Right kidney (tissue), 9 donors: ENCODE results near the gene PUS7L.
A peak's percentile ranks its signal among the peaks of the same experiment; 100 is the strongest.

Source experiments
- DNase-seq: peaks from one replicate; pipeline ENCODE4 v3.0.0-alpha.2; 2016
- long read RNA-seq, 8 donors: transcript quantifications; one replicate each; lab custom pipeline, GENCODE V29; 2026

Gene PUS7L, protein sequence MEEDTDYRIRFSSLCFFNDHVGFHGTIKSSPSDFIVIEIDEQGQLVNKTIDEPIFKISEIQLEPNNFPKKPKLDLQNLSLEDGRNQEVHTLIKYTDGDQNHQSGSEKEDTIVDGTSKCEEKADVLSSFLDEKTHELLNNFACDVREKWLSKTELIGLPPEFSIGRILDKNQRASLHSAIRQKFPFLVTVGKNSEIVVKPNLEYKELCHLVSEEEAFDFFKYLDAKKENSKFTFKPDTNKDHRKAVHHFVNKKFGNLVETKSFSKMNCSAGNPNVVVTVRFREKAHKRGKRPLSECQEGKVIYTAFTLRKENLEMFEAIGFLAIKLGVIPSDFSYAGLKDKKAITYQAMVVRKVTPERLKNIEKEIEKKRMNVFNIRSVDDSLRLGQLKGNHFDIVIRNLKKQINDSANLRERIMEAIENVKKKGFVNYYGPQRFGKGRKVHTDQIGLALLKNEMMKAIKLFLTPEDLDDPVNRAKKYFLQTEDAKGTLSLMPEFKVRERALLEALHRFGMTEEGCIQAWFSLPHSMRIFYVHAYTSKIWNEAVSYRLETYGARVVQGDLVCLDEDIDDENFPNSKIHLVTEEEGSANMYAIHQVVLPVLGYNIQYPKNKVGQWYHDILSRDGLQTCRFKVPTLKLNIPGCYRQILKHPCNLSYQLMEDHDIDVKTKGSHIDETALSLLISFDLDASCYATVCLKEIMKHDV
- long read RNA-seq, donor 1 = 0 reads
- long read RNA-seq, donor 2 = 0 reads
- long read RNA-seq, donor 3, full-length matches to known transcripts = 1 of 1 reads
- long read RNA-seq, donor 3, partial matches to known transcripts = 0 of 1 reads
- long read RNA-seq, donor 3, other reads (novel, unspliced or antisense) = 0 of 1 reads
- long read RNA-seq, donor 4 = 0 reads
- long read RNA-seq, donor 5 = 0 reads
- long read RNA-seq, donor 6 = 0 reads
- long read RNA-seq, donor 7, partial matches to known transcripts = 0 of 1 reads
- long read RNA-seq, donor 7, other reads (novel, unspliced or antisense) = 0 of 1 reads
- long read RNA-seq, donor 8, partial matches to known transcripts = 0 of 1 reads
- long read RNA-seq, donor 8, other reads (novel, unspliced or antisense) = 0 of 1 reads

DNA sequence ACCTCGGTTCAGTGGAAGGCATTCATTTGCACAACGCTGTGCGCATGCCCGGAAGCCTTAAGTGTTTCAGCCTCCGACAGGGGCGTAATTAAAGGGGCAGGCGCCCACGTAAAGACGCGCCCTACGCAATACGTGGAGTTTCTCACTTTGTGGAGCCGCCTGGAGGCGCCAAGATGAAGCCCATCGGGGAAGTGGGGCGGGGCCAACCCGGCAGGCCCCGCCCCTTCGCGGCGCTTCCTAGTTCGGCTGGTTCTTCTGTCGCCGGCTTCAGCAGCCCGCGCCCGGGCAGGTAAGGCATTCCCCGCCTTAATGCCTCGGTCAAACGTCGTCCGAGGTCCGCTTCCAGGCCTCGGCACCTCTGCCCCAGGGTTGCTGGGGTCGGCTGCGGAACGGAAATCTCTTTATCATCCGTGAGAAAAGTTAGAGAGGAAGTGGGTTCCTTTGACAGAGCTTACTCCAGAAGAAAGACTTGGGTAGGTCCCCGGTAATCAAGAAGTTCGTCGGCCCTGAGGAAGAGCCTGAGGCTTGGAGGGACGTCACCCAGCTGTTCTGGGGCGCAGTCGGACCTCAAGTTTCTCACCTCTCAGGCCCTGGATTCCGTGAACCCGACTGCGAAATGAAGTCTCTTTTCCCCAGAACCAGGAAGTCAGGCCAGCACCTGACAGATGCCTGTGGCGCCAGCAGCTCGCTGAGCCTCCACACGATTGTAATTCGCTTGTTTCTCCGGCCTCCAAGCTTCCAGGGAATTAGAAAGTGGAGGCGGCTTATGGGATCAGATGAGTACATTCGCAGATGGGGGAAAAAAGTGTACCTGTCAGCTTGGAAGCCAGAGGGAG is at the start of gene PUS7L, which contains the start of gene IRAK4:
PUS7L (minus strand) TSS at position 63 of the 836 bp plus-strand sequence. CDS start 3,545 bp downstream, outside the sequence.
IRAK4 (plus strand) TSS at position 224 of the 836 bp plus-strand sequence. CDS start 9,161 bp downstream, outside the sequence.
- peak; percentile 94 for DNase-seq

DNA sequence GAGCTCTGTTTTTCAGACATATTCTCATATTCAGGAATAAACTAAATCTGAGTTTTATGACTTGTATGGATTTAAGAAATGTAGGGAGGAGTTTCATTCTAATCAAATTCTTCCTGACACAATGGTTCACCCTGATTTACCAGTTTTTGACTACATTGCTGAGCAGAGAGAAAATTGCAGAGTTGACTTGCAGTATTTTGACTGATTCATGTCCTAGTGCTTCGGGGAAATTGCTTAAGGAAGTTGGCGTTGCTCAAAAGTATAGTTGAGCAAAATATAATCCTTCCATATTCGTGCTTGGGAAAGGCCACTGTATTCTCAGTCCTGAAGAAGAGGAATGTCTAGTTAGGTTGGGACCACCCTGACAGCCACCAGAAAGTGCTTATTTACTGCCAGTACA is 48.8 kb upstream of the PUS7L start:
- DNase-seq = no peak

DNA sequence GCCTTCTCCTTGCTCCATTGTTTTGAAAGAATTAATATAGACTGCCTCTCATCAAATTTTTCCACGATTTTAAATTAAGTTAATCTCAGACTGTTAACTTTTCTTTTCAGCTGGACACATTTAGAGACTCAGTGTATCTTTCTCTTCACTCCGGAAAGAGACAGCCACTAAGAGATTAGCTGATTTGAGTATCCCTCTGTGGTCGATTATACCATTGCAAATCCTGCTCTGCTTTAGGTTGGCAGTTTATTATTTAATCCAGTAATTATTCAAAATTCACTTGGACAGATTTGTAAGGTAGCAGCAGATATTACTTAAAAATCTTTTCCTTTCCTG is 48.1 kb upstream of the PUS7L start:
- no peak for DNase-seq

DNA sequence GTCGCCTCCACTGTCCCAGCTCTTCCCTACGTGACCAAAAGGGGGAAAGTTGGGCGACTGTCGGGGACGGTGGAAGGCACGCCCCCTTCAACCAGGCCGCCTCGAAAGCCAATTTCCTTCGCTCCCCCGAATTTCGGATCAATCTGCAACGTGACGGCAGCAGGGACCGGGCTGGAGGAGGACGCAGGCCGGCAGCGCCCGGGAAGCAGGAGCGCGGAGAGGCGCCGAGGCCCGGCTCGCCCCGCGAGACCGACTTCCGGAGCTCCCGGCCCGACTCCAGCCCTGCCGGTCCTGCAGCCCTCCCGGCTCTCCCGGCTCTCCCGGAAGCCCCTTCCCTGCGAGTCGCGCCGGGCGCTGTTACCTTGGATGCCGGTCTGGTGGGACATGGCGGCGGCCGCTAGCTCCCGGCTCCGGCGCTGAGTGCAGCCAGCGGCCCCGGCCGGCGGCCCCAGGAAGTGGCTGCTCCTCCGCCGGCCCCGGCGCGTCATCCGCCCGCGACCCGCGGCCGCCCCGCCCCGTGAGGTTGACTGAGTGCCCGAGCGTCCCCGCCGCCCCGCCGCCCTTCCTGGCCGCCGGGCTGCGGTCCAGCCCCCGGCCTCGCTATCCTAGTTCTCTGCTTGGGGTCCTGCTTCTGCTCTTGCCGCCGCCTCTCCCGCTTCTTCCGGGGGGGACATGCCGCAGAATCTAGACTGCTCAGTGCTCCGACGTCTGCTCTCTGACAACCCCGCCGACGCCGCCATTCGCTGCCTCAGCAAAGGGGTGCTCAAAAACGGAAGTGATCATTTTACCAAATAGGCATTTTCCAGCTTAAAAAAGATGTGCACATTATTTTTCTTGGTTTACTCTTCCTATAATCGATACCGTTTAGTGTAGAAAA is 47.5 kb upstream of the PUS7L start, which contains the start of gene TWF1:
TWF1 (minus strand) TSS at position 458 of the 877 bp plus-strand sequence; CDS start at position 386, 72 bp downstream.
- peak; percentile 97 for DNase-seq

DNA sequence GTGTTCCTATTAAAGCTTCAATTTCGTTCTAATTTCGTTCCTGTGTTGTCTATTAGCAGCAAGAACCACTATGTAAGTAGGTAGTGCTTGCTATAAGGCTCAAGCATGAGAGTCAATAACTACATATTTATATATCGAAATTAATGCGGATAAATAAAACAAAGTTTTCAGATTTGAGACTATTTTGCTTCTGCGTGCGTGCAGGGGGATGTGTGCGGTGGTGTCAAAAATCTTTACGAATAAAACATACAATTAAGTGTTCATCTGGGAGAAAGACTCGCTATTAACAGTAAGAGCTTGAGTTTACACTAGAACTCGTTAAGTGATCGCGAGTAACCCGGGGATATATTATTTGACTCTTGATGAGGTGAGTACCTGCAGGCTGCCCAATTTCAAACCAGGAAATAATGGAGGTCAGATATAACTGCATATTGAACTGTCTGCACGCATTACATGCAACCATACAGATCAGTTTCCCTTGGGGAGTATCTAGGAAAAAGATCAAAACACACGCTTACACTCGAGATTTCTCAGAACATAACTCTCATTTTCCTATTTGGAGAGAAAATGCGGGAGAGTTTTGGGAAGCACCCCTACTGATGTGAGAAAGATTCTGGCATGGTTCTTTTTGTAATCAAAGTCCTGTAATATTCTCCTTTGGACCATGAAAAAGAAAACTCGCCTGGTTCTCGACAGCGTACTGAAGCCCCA is 46.7 kb upstream of the PUS7L start:
- peak; percentile 7 for DNase-seq

DNA sequence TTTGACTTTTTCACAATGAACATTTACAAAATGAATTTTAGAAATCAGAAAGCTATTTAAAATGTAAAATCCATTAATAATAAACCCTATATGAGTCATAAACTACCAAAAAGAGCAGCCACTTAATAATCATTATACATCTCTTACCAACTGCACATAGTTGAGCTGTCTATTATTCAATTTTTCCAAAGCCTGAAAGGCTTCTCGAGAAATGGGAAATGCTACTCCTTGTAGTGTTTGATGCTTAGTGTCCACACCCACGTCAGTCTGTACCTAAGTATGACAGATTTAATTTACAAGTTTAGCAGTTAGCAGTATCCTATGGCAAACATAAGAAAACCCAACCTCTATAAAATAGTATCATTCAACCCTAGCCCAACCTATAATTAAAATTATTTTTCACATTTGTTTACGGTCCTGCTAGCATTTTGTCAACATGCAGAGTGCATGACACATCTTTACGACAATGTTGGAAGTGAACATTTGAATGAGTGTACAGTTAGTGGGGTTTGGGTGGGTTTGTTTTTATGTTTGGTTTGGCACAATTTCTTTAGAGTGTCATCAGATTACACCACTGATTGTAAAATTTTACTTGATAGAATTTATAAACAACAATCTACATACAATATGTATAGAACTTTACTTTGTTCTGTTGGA is 39.1 kb upstream of the PUS7L start:
- no peak for DNase-seq

DNA sequence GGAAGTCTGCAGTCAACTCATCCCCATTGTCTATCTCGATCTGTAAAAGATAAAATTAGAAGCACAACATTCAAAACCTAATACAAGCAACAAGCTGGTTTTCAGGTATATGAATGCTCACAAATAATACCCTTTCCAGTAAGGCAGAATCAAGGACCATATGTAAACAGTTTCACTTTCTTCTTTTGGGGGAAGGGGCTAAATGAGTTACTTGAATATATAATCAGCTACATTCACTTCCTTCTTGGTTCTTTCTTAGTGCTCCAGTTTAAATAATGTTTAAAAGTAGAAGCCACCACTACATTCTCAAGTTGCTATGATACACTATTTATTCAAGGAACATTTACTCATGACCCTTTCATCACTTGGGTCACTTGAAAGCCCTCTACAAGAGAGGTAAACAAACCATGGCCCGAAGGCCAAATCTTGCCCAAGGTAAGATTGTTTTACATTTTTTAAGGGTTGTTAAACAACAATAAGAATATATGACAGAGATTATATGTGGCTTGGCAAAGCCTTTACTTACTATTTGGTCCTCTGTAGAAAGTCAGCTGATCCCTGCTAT is 37.2 kb upstream of the PUS7L start:
- no peak for DNase-seq

DNA sequence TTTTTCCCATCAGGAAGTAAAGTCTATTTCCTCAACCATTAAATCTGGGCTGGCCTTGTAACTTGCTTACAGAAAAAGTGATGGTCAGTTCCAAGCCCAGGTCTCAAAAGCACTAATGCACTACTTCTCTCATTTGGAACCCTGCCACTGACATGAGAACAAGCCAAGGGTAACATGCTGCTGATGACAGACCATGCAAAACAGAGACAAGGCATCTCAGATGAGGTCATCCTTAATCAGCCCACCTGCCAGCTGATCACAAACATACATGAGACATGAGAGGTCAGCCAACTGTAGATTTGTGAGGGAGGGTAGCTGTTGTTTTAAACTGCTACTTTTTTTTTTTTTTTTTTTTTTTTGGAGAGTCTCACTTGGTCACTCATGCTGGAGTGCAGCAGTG is 31.4 kb upstream of the PUS7L start:
- DNase-seq = no peak

DNA sequence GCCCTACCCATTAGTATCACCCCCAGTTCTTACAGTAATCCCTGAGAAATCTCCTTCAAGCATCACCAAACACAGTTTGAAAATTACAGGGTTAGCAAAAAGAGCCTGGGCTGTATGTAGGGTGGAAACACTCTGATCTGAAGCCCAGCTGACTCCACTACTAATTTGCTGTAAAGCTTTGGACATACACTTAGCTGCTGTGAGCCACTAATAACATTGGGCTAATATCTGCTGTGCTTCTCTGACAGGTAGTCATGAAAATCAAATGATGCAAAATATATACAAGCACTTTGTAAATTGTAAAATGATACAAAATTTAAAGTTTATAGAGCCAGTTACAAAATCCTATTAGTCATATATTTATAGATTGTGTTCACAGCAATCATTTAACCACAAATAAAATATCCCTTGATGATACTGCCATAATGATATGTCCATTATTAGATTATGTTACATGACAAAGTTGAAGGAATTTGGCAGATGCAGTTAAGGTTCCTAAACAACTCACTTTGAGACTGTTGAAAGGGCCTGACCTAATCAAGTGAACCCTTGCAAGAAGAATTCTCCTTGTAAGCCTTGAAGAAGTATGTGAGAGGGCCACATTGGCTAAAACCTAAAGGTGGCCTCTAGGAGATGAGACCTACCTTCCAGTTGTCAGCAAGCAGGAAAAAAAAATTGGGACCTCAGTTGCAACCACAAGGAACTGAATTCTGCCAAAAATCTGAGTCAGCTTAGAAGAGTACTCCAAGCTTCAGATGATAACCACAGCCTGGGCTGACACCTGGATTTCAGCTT is 28.5 kb upstream of the PUS7L start:
- no peak for DNase-seq

DNA sequence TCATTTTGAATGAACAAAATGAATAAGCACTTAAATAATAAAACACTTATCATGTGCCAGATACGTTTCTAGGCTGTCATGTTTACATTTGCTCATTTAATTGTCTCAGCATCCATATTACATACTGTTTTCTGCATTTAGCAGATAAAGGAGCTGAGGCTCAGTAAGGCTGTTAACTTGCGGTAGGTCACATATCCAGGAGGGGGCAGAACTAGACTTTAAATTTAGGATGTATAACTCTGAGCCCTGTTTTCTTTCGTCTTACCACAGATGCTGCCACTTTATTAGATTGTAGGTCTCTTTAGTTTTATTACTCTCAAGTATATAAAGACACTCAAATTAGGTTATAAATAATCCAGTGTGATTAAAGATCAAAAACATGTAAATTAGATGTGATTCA is 17.9 kb upstream of the PUS7L start:
- DNase-seq = no peak

DNA sequence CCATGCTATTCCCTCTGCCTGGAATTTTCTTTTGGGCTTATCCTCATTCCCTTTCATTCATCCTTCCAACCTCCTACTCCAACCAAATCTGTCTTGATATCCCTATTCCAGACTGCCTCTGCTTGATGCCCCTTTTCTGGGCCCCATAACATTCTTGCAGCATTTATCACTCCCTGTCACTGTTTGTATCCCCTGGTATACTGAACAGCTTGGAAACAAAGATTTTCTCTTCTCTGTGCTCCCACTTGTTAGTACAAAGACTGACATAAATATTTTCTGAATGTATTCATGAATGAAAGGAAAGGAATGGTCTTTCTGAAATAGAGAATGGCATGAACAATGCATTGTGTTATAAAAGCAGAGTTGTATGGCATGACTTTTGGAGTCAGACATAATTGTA is 7.7 kb upstream of the PUS7L start:
- no peak for DNase-seq

DNA sequence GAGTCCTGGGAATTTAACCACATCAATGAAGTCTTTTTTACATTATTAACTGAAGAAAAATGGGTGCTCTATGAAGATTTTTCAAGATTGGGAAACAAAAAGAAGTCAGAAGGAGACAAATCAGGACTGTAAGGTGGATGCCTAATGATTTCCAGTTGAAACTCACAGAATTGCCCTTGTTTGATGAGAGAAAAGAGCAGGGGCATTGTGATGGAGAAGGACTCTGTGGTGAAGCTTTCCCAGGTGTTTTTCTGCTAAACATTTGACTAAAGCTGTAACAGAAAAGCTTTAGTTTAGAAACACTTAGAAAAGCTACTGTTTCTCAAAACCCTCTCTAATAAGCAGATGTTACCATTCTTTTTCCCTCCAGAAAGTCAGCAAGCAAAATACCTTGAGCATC is 5.9 kb upstream of the PUS7L start:
- DNase-seq = no peak

DNA sequence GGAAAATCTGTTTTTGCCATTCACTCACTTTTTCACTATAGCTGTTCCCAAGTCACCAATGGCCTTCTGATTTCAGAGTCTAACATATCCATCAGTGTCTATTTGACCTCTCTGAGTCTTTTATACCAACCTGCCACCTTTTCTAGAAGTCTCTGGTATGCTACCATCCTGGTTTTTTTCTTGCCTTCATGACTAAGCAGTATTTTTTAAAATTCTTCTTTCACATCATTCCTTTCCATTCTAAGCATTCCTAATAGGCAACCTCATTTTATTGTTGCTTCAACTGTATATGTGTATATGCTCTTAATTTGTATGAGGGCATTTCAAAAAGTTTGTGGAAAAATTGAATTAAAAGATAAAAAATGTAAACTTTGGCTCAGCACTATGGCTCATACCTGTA is 5.2 kb upstream of the PUS7L start:
- DNase-seq = no peak

DNA sequence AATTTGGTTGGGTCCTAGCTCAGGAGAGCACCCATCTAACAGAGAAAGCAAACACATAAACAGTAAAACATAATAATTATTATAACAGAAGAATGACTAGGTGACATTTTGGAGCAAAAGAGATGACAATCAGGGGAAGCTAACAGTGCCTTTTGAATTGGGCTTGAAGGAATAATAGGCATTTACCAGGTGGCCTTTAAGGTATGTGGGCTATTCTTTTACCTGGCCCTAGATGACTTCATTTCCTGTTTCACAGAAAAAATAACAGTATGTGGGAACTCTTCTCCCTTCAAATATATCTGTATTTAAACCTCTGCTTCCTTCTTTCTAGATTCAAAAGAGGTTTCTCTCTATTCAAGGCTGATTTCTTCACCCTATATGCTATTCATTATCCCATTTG is 4.0 kb upstream of the PUS7L start:
- no peak for DNase-seq

DNA sequence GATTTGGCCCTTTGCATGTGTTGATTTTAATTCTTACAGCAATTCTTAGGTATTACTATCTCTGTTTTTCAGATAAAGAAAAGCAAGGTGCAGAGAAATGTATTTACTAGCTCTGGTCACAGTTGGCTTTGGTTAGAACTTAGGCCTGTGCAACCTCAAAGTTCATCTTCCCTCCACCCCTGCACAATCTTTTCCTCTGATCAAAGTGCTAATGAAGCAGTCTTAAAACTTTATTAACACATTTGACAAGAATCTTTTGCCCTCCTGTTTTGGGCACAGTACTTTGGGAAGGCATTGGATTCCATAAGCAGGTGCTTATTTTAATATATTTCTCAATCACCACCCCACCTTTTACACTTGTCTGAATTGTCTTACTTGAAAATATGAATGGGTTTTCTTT is 2.9 kb upstream of the PUS7L start:
- DNase-seq = no peak

DNA sequence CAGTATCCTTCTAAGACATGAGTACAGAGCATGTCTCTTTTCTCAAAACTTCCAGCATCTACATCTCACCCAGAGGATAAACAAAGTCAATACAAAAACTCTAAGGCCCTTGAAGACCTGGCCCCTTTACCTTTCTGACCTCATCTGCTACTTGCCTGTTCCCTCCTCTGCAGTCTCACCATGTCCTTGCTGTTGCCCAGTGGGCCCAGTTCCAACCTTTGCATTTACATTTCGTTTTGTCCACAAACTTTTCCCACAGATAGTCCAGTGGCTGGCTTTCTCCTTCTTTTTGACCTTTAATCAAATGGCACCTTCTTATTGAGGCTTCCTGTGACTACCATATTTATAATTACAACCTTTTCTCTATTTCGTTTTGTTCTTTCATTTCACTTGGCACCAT is 1.8 kb upstream of the PUS7L start:
- no peak for DNase-seq

DNA sequence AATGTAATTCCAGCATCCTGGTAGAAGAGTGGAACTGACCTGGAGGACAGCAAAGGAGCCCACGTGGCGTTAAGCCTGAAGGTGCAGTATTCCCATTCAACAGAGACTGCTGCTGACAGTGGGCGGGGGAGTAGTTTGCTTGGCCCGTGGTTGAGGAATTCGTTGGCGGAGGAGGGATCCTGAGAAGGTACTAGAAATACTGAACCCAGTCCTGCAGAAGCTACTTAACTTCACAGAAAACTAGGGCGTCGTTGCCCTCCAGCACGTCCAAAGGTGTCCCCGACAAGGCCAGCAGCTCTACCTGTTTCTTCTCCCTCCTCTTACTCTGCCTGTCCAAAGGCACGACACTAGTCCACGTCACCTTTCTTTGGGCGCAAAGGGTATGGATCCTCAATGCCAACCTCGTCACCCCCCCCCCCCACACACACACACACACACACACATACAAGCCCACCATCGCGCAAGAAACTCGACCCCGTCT is 303 bp downstream of the PUS7L start:
- DNase-seq = peak; percentile 83

DNA sequence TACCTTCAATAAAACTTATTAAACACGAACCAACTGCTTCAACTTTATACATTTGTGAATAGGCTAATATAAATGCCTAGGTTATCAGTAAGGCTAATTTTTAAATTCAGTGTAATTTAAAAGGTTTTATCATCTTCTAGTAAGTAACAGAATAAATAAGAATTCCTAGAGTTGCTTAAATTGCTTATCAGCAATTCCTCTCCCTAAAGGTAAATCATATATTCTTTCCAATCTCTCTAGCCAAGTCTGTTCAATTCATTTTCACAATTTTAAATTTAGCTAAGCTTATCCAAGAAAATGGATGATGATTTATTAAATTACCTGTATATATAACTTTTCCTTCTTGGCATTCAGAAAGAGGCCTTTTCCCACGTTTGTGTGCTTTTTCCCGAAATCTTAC is 4.6 kb downstream of the PUS7L start:
- no peak for DNase-seq
